IMR-90 (cell line): Measurements from ENCODE around the gene RAP2A. TPM values are rescaled to one million over a fixed set of nuclear protein-coding genes. Genes with fewer than 3 reads are reported as not detected.

ENCODE experiments used
- ATAC-seq: fragments of 200-7000 bp; cut with Tn5 transposase; 2 replicates; pipeline ENCODE4 v1.9.1; 2020; ENCODE audit warnings: low read depth, mild to moderate bottlenecking, moderate library complexity
- BruUV-seq: library from RNA; stranded (reverse); fragments of 400-500 nt; replicated peaks from 2 replicates; lab custom pipeline; 2021; lab: Mats Ljungman, UMichigan
- CTCF ChIA-PET: fragments of 300-600 bp; formaldehyde crosslinking; extraction: SDS; loops from one replicate; lab custom pipeline; 2021; ENCODE audit warnings: antibody characterized with exemption; lab: Yijun Ruan, JAX
- POLR2A ChIA-PET: fragments of 300-600 bp; sonication (Branson Sonifier 250); formaldehyde crosslinking; loops from one replicate; lab custom pipeline; 2022; ENCODE audit warnings: antibody characterized with exemption; ENCODE audit not compliant: unreplicated experiment; lab: Charles Lee
- DNase-seq: peaks from one replicate; pipeline ENCODE4 v3.0.0; 2013
- H2AFZ ChIP-seq: replicated peaks from 2 replicates; pipeline ENCODE3; 2013; ENCODE audit warnings: low read length, mild to moderate bottlenecking; ENCODE audit not compliant: poor library complexity
- H2AK5ac ChIP-seq: 2 replicates; pipeline ENCODE4 v1.6.1; 2013; ENCODE audit warnings: low read depth, low read length, inconsistent platforms
- H2AK9ac ChIP-seq: replicated peaks from 2 replicates; pipeline ENCODE3; 2013; ENCODE audit warnings: mild to moderate bottlenecking, low read depth, low read length, moderate library complexity; ENCODE audit not compliant: poor library complexity
- H2BK120ac ChIP-seq: 2 replicates; pipeline ENCODE4 v1.6.1; 2013; ENCODE audit warnings: low read depth, low read length, inconsistent platforms
- H2BK15ac ChIP-seq: 3 replicates; pipeline ENCODE4 v1.6.1; 2013; ENCODE audit warnings: low read depth, low read length, inconsistent platforms
- H2BK20ac ChIP-seq: 2 replicates; pipeline ENCODE4 v1.6.1; 2013; ENCODE audit warnings: low read depth, mild to moderate bottlenecking, inconsistent platforms, low read length, moderate library complexity
- H2BK5ac ChIP-seq: 2 replicates; pipeline ENCODE4 v1.6.1; 2013; ENCODE audit warnings: mild to moderate bottlenecking, low read depth, low read length, inconsistent platforms; ENCODE audit not compliant: poor library complexity, severe bottlenecking
- H3K14ac ChIP-seq: replicated peaks from 2 replicates; pipeline ENCODE4 v1.6.1; 2013; ENCODE audit warnings: low read depth, low read length, inconsistent platforms
- H3K18ac ChIP-seq: 2 replicates; pipeline ENCODE4 v1.6.1; 2013; ENCODE audit warnings: low read depth, low read length, control low read depth
- H3K23ac ChIP-seq: 2 replicates; pipeline ENCODE4 v1.6.1; 2013; ENCODE audit warnings: low read depth, low read length, inconsistent platforms
- H3K27ac ChIP-seq: 2 replicates; pipeline ENCODE4 v1.5.1; 2013; ENCODE audit warnings: mild to moderate bottlenecking, control low read depth, low read length; ENCODE audit not compliant: insufficient read depth
- H3K27me3 ChIP-seq: 2 replicates; pipeline ENCODE4 v1.6.1; 2013; ENCODE audit warnings: low read length; ENCODE audit not compliant: control insufficient read depth, insufficient read depth
- H3K36me3 ChIP-seq: 2 replicates; pipeline ENCODE4 v1.6.1; 2013; ENCODE audit warnings: low read length, mixed read lengths; ENCODE audit not compliant: control insufficient read depth, insufficient read depth
- H3K4ac ChIP-seq: 2 replicates; pipeline ENCODE4 v1.6.1; 2013; ENCODE audit warnings: low read depth, low read length, inconsistent platforms
- H3K4me1 ChIP-seq: 2 replicates; pipeline ENCODE4 v1.6.1; 2013; ENCODE audit warnings: low read length, mixed read lengths; ENCODE audit not compliant: control insufficient read depth, insufficient read depth
- H3K4me2 ChIP-seq: 2 replicates; pipeline ENCODE4 v1.6.1; 2013; ENCODE audit warnings: low read depth, mild to moderate bottlenecking, control low read depth, low read length, moderate library complexity
- H3K4me3 ChIP-seq: 2 replicates; pipeline ENCODE4 v1.5.1; 2013; ENCODE audit warnings: low read depth, mild to moderate bottlenecking, control low read depth, low read length, moderate library complexity; ENCODE audit not compliant: insufficient read depth
- H3K56ac ChIP-seq: 2 replicates; pipeline ENCODE4 v1.6.1; 2013; ENCODE audit warnings: low read length, inconsistent platforms; ENCODE audit not compliant: insufficient read depth; ENCODE audit errors: extremely low read depth
- H3K79me1 ChIP-seq, 2 experiments: 2 replicates each; pipeline ENCODE4 v1.6.1; 2013; ENCODE audit warnings: low read length in 2 of 2, inconsistent platforms in 1 of 2, low read depth in 1 of 2
- H3K9ac ChIP-seq: 2 replicates; pipeline ENCODE4 v1.6.1; 2013; ENCODE audit warnings: low read depth, low read length, control low read depth
- H3K9me1 ChIP-seq: 2 replicates; pipeline ENCODE4 v1.6.1; 2013; ENCODE audit warnings: low read length, inconsistent platforms; ENCODE audit not compliant: insufficient read depth
- H3K9me3 ChIP-seq: 2 replicates; pipeline ENCODE4 v1.6.1; 2013; ENCODE audit warnings: low read length; ENCODE audit not compliant: control insufficient read depth, insufficient read depth
- H4K20me1 ChIP-seq: 2 replicates; pipeline ENCODE4 v1.6.1; 2013; ENCODE audit warnings: low read length, inconsistent platforms; ENCODE audit not compliant: insufficient read depth
- H4K5ac ChIP-seq: 2 replicates; pipeline ENCODE4 v1.6.1; 2013; ENCODE audit warnings: mild to moderate bottlenecking, low read depth, low read length, control low read depth
- H4K8ac ChIP-seq, 2 experiments: 2 replicates each; pipeline ENCODE4 v1.6.1; 2013; ENCODE audit warnings: low read depth in 2 of 2, low read length in 2 of 2, control low read depth in 1 of 2, inconsistent platforms in 1 of 2
- H4K91ac ChIP-seq: 2 replicates; pipeline ENCODE4 v1.6.1; 2013; ENCODE audit warnings: low read depth, low read length, inconsistent platforms; ENCODE audit not compliant: insufficient read depth
- CEBPB ChIP-seq: IDR thresholded peaks from 2 replicates; pipeline ENCODE4 v1.6.1; 2012; ENCODE audit warnings: low read depth, low read length, improper control_type of control experiment
- ELK1 ChIP-seq: fragments of 150-350 bp; IDR thresholded peaks from 2 replicates; pipeline ENCODE4 v1.6.1; 2016; ENCODE audit warnings: low read depth, mild to moderate bottlenecking, low read length, moderate library complexity, borderline replicate concordance
- FOS ChIP-seq: fragments of 150-350 bp; IDR thresholded peaks from 2 replicates; pipeline ENCODE4 v1.6.1; 2016; ENCODE audit warnings: low read depth, low read length
- MAFK ChIP-seq: IDR thresholded peaks from 2 replicates; pipeline ENCODE4 v1.6.1; 2012; ENCODE audit warnings: low read depth, low read length, improper control_type of control experiment
- NFE2L2 ChIP-seq: fragments of 150-350 bp; IDR thresholded peaks from 2 replicates; pipeline ENCODE4 v1.6.1; 2016; ENCODE audit warnings: low read depth, mild to moderate bottlenecking, low read length
- RCOR1 ChIP-seq: IDR thresholded peaks from 2 replicates; pipeline ENCODE4 v1.6.1; 2012; ENCODE audit warnings: mild to moderate bottlenecking, low read length, improper control_type of control experiment; ENCODE audit not compliant: insufficient replicate concordance
- RFX5 ChIP-seq: IDR thresholded peaks from 2 replicates; pipeline ENCODE4 v1.8.0; 2012; ENCODE audit warnings: low read depth, mild to moderate bottlenecking, low read length, moderate library complexity
- USF2 ChIP-seq: fragments of 150-350 bp; IDR thresholded peaks from 2 replicates; pipeline ENCODE4 v1.6.1; 2017; ENCODE audit warnings: mild to moderate bottlenecking, antibody characterized with exemption, low read length, low read depth
- dilution Hi-C: fragments of 300-500 bp; cut with HindIII; formaldehyde crosslinking; loops from one replicate; pipeline ENCODE4 v1.14.3; 2018; ENCODE audit warnings: low sequenced_read_pairs; ENCODE audit not compliant: unreplicated experiment
- in situ Hi-C: fragments of 300-500 bp; cut with MboI; formaldehyde crosslinking; loops from 3 replicates; pipeline ENCODE4 v1.14.3; 2019; ENCODE audit warnings: low sequenced_read_pairs, inconsistent platforms, mixed read lengths
- intact Hi-C: fragments of 100-400 bp; cut with micrococcal nuclease; formaldehyde crosslinking; loops from 2 replicates; pipeline ENCODE4 v1.10.0; 2022
- polyA plus RNA-seq, 3 experiments: library from polyadenylated mRNA; depleted of rRNA; stranded (reverse); fragments of >200 nt; gene quantifications; 2 replicates each; pipeline ENCODE4 v1.2.3, GENCODE V29; 2012; ENCODE audit warnings: low replicate concordance in 1 of 3
- total RNA-seq: library from RNA; depleted of rRNA; stranded (reverse); fragments of >200 nt; gene quantifications from 2 replicates; pipeline ENCODE4 v1.2.3, GENCODE V29; 2012

The RAP2A gene
- total and polyA plus RNA-seq, 2 of the 4 experiments (the other 2 are of a cell fraction) = 6.4 to 21.0 TPM

- dilution Hi-C loops (no loop called here), intact Hi-C loops (no loop called here), in situ Hi-C loops (no loop called here)
- peaks cover 8% of the 10 kb centered on the region; the same call in 1 of the 2 replicates for H3K9me1 ChIP-seq
- no peak overlapping the region for H3K9ac ChIP-seq
- no peak overlapping the region for H3K4ac ChIP-seq
- 0 out of 2 replicates have a peak, but pooled peaks cover 2% of the 10 kb centered on the region for H3K36me3 ChIP-seq
- H2AK5ac ChIP-seq = no peak overlapping the region
- H2BK20ac ChIP-seq = no peak overlapping the region
- H4K8ac ChIP-seq = no peak overlapping the region
- BruUV-seq = no TSS peak
- H2BK15ac ChIP-seq = no peak overlapping the region
- H3K56ac ChIP-seq = no peak overlapping the region
- H3K18ac ChIP-seq = no peak overlapping the region
- H3K27ac ChIP-seq = no peak overlapping the region
- peaks cover 30 to 39% of the 10 kb centered on the region in 2 experiments for H3K79me1 ChIP-seq
- H2BK120ac ChIP-seq = no peak overlapping the region
- POLR2A ChIA-PET = no interaction called here
- H3K9me3 ChIP-seq = no peaks in the 10 kb centered on the region
- H2AFZ ChIP-seq = no peak overlapping the region
- H2BK5ac ChIP-seq = no peak overlapping the region
- CTCF ChIA-PET = no interaction called here
- H3K4me3 ChIP-seq = no peak overlapping the region
- H2AK9ac ChIP-seq = no peak overlapping the region
- TF ChIP-seq MAFK (no peak), RFX5 (no peak), ELK1 (no peak), NFE2L2 (no peak), FOS (no peak), RCOR1 (no peak), CEBPB (no peak), USF2 (no peak)
- no peak overlapping the region for H4K91ac ChIP-seq
- ATAC-seq = no peak
- H3K27me3 ChIP-seq = no peaks in the 10 kb centered on the region
- no peak overlapping the region for H3K14ac ChIP-seq
- H3K23ac ChIP-seq = no peak overlapping the region
- peaks cover 2% of the 10 kb centered on the region; the same call in 1 of the 2 replicates for H3K4me1 ChIP-seq
- no peak overlapping the region for H4K5ac ChIP-seq
- H4K20me1 ChIP-seq = peaks cover 6% of the 10 kb centered on the region
- H3K4me2 ChIP-seq = no peak overlapping the region
- DNase-seq = no peak
These were observed 7.4 kb downstream of the RAP2A start for GRCh38 chr13:97441368-97441767.
